Measurements from ENCODE around the gene CPEB1.

The CPEB1 gene

GRCh38 chr15:82666606-82667005 lies 19.4 kb upstream of the CPEB1 start:
- no peaks in the 10 kb centered on the region for H3K4me1 ChIP-seq (ENCODE audit: control insufficient read depth, insufficient read depth, low read length)
- H3K27me3 ChIP-seq (ENCODE audit: control insufficient read depth, insufficient read depth, low read length) = peaks cover 5% of the 10 kb centered on the region; the same call in 1 of the 2 replicates
- H3K36me3 ChIP-seq (ENCODE audit: control insufficient read depth, insufficient read depth, low read length) = no peaks in the 10 kb centered on the region; the same call in 1 of the 2 replicates
- H3K4me3 ChIP-seq (ENCODE audit: low read depth, low read length) = no peak overlapping the region
- no peaks in the 10 kb centered on the region for H3K9me3 ChIP-seq (ENCODE audit: control insufficient read depth, insufficient read depth, low read depth, low read length)
- H3K9ac ChIP-seq (ENCODE audit: low read length) = no peak overlapping the region
- H3K27ac ChIP-seq (ENCODE audit: low read depth, low read length) = no peak overlapping the region

GRCh38 chr15:82664021-82664420 lies 16.9 kb upstream of the CPEB1 start:
- no peaks in the 10 kb centered on the region; the same call in 1 of the 2 replicates for H3K36me3 ChIP-seq (ENCODE audit: control insufficient read depth, insufficient read depth, low read length)
- peaks cover 5% of the 10 kb centered on the region; the same call in 1 of the 2 replicates for H3K27me3 ChIP-seq (ENCODE audit: control insufficient read depth, insufficient read depth, low read length)

GRCh38 chr15:82663186-82663600 lies 16.0 kb upstream of the CPEB1 start:
- Histone ChIP-seq H3K4me1 (ENCODE audit: control insufficient read depth, insufficient read depth, low read length) (no peaks in the 10 kb centered on the region), H3K4me3 (ENCODE audit: low read depth, low read length) (no peak overlapping the region), H3K9me3 (ENCODE audit: control insufficient read depth, insufficient read depth, low read depth, low read length) (no peaks in the 10 kb centered on the region), H3K9ac (ENCODE audit: low read length) (no peak overlapping the region), H3K27ac (ENCODE audit: low read depth, low read length) (no peak overlapping the region), H3K27me3 (ENCODE audit: control insufficient read depth, insufficient read depth, low read length) (peaks cover 5% of the 10 kb centered on the region; the same call in 1 of the 2 replicates), H3K36me3 (ENCODE audit: control insufficient read depth, insufficient read depth, low read length) (no peaks in the 10 kb centered on the region; the same call in 1 of the 2 replicates)

More at GRCh38 chr15:82664021-82664420, 16.9 kb upstream of the CPEB1 start:
- H3K9ac ChIP-seq (ENCODE audit: low read length) = no peak overlapping the region
- H3K9me3 ChIP-seq (ENCODE audit: control insufficient read depth, insufficient read depth, low read depth, low read length) = no peaks in the 10 kb centered on the region
- no peaks in the 10 kb centered on the region for H3K4me1 ChIP-seq (ENCODE audit: control insufficient read depth, insufficient read depth, low read length)
- H3K27ac ChIP-seq (ENCODE audit: low read depth, low read length) = no peak overlapping the region
- H3K4me3 ChIP-seq (ENCODE audit: low read depth, low read length) = no peak overlapping the region

GRCh38 chr15:82662641-82663040 lies 15.5 kb upstream of the CPEB1 start:
- Histone ChIP-seq H3K36me3 (ENCODE audit: control insufficient read depth, insufficient read depth, low read length) (no peaks in the 10 kb centered on the region; the same call in 1 of the 2 replicates), H3K27ac (ENCODE audit: low read depth, low read length) (no peak overlapping the region), H3K9me3 (ENCODE audit: control insufficient read depth, insufficient read depth, low read depth, low read length) (no peaks in the 10 kb centered on the region), H3K4me1 (ENCODE audit: control insufficient read depth, insufficient read depth, low read length) (no peaks in the 10 kb centered on the region), H3K27me3 (ENCODE audit: control insufficient read depth, insufficient read depth, low read length) (peaks cover 5% of the 10 kb centered on the region; the same call in 1 of the 2 replicates), H3K9ac (ENCODE audit: low read length) (no peak overlapping the region), H3K4me3 (ENCODE audit: low read depth, low read length) (no peak overlapping the region)

GRCh38 chr15:82660378-82660777 lies 13.2 kb upstream of the CPEB1 start:
- Histone ChIP-seq H3K27ac (ENCODE audit: low read depth, low read length) (no peak overlapping the region), H3K4me3 (ENCODE audit: low read depth, low read length) (no peak overlapping the region), H3K9ac (ENCODE audit: low read length) (no peak overlapping the region), H3K4me1 (ENCODE audit: control insufficient read depth, insufficient read depth, low read length) (no peaks in the 10 kb centered on the region), H3K27me3 (ENCODE audit: control insufficient read depth, insufficient read depth, low read length) (peaks cover 5% of the 10 kb centered on the region; the same call in 1 of the 2 replicates), H3K9me3 (ENCODE audit: control insufficient read depth, insufficient read depth, low read depth, low read length) (no peaks in the 10 kb centered on the region), H3K36me3 (ENCODE audit: control insufficient read depth, insufficient read depth, low read length) (no peaks in the 10 kb centered on the region; the same call in 1 of the 2 replicates)

- no peak overlapping the region for H3K9ac ChIP-seq (ENCODE audit: low read length)
- no peaks in the 10 kb centered on the region for H3K9me3 ChIP-seq (ENCODE audit: control insufficient read depth, insufficient read depth, low read depth, low read length)
- no peak overlapping the region for H3K4me3 ChIP-seq (ENCODE audit: low read depth, low read length)
- H3K36me3 ChIP-seq (ENCODE audit: control insufficient read depth, insufficient read depth, low read length) = no peaks in the 10 kb centered on the region
- H3K4me1 ChIP-seq (ENCODE audit: control insufficient read depth, insufficient read depth, low read length) = no peaks in the 10 kb centered on the region
- H3K27ac ChIP-seq (ENCODE audit: low read depth, low read length) = no peak overlapping the region
- 0 out of 2 replicates have a peak, but pooled peaks cover 4% of the 10 kb centered on the region for H3K27me3 ChIP-seq (ENCODE audit: control insufficient read depth, insufficient read depth, low read length)
These were observed 9.6 kb upstream of the CPEB1 start for GRCh38 chr15:82656641-82657266.

GRCh38 chr15:82655606-82656005 lies 8.4 kb upstream of the CPEB1 start:
- no peaks in the 10 kb centered on the region for H3K4me1 ChIP-seq (ENCODE audit: control insufficient read depth, insufficient read depth, low read length)
- H3K27me3 ChIP-seq (ENCODE audit: control insufficient read depth, insufficient read depth, low read length) = peaks cover 4% of the 10 kb centered on the region; the same call in 1 of the 2 replicates
- H3K4me3 ChIP-seq (ENCODE audit: low read depth, low read length) = no peak overlapping the region
- no peak overlapping the region for H3K9ac ChIP-seq (ENCODE audit: low read length)
- no peaks in the 10 kb centered on the region for H3K36me3 ChIP-seq (ENCODE audit: control insufficient read depth, insufficient read depth, low read length)
- no peak overlapping the region for H3K27ac ChIP-seq (ENCODE audit: low read depth, low read length)
- H3K9me3 ChIP-seq (ENCODE audit: control insufficient read depth, insufficient read depth, low read depth, low read length) = no peaks in the 10 kb centered on the region

GRCh38 chr15:82653483-82654168 lies 6.5 kb upstream of the CPEB1 start:
- Histone ChIP-seq H3K27ac (ENCODE audit: low read depth, low read length) (no peak overlapping the region), H3K9ac (ENCODE audit: low read length) (no peak overlapping the region), H3K27me3 (ENCODE audit: control insufficient read depth, insufficient read depth, low read length) (peaks cover 24% of the 10 kb centered on the region), H3K4me1 (ENCODE audit: control insufficient read depth, insufficient read depth, low read length) (no peaks in the 10 kb centered on the region), H3K4me3 (ENCODE audit: low read depth, low read length) (no peak overlapping the region), H3K36me3 (ENCODE audit: control insufficient read depth, insufficient read depth, low read length) (no peaks in the 10 kb centered on the region), H3K9me3 (ENCODE audit: control insufficient read depth, insufficient read depth, low read depth, low read length) (no peaks in the 10 kb centered on the region)

GRCh38 chr15:82651708-82652107 lies 4.5 kb upstream of the CPEB1 start:
- peaks cover 43% of the 10 kb centered on the region for H3K27me3 ChIP-seq (ENCODE audit: control insufficient read depth, insufficient read depth, low read length)
- no peak overlapping the region for H3K4me3 ChIP-seq (ENCODE audit: low read depth, low read length)
- H3K27ac ChIP-seq (ENCODE audit: low read depth, low read length) = no peak overlapping the region
- no peaks in the 10 kb centered on the region for H3K9me3 ChIP-seq (ENCODE audit: control insufficient read depth, insufficient read depth, low read depth, low read length)
- H3K9ac ChIP-seq (ENCODE audit: low read length) = no peak overlapping the region
- H3K36me3 ChIP-seq (ENCODE audit: control insufficient read depth, insufficient read depth, low read length) = no peaks in the 10 kb centered on the region
- 0 out of 2 replicates have a peak, but pooled peaks cover 3% of the 10 kb centered on the region for H3K4me1 ChIP-seq (ENCODE audit: control insufficient read depth, insufficient read depth, low read length)

GRCh38 chr15:82650046-82650670 lies 3.0 kb upstream of the CPEB1 start:
- H3K4me3 ChIP-seq (ENCODE audit: low read depth, low read length) = no peak overlapping the region
- H3K4me1 ChIP-seq (ENCODE audit: control insufficient read depth, insufficient read depth, low read length) = peaks cover 10% of the 10 kb centered on the region
- no peaks in the 10 kb centered on the region for H3K9me3 ChIP-seq (ENCODE audit: control insufficient read depth, insufficient read depth, low read depth, low read length)
- peaks cover 58% of the 10 kb centered on the region for H3K27me3 ChIP-seq (ENCODE audit: control insufficient read depth, insufficient read depth, low read length)
- H3K9ac ChIP-seq (ENCODE audit: low read length) = no peak overlapping the region
- H3K36me3 ChIP-seq (ENCODE audit: control insufficient read depth, insufficient read depth, low read length) = no peaks in the 10 kb centered on the region
- no peak overlapping the region for H3K27ac ChIP-seq (ENCODE audit: low read depth, low read length)
